CD4-positive, alpha-beta T cell treated with Interleukin-15 for 1 hour (primary cell): ENCODE results near the gene DIDO1.

Experiments used
- DNase-seq: peaks from one replicate; pipeline ENCODE4 v3.0.0-alpha.2; 2020

Gene DIDO1

GRCh38 chr20:62846166-62846890 lies 80.0 kb downstream of the DIDO1 start:
- no peak for DNase-seq

DNA sequence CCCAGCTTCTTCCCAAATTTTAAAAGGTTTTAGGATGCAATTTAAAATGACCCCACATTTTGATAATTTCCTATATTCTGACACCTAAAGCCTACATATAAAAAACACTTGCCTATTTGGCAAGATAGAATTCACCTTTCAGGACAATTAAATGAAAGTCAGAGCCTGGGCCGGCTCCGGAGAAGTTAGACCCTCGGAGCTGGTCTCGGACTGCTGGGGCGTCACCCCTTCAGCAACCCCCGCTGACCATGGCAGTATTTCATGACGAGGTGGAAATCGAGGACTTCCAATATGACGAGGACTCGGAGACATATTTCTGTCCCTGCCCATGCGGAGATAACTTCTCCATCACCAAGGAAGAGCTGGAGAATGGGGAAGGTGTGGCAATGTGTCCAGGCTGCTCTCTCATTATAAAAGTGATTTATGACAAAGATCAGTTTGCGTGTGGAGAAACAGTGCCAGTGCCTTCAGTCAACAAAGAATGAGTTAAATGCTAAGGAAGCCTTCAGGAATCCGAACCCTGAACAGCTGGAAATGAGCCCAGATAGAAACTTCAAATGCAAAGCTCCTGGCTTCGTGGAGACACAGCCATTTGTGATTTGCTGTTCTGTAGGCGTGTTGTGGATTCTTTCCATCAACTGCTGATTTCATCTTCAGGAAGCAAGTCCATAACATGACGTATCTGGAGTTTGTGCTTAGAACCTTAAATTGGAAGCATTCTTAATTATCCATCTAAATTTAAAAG lies 80.7 kb downstream of the DIDO1 start:
- DNase-seq = no peak

GRCh38 chr20:62844182-62844581 lies 82.1 kb downstream of the DIDO1 start:
- no peak for DNase-seq

DNA sequence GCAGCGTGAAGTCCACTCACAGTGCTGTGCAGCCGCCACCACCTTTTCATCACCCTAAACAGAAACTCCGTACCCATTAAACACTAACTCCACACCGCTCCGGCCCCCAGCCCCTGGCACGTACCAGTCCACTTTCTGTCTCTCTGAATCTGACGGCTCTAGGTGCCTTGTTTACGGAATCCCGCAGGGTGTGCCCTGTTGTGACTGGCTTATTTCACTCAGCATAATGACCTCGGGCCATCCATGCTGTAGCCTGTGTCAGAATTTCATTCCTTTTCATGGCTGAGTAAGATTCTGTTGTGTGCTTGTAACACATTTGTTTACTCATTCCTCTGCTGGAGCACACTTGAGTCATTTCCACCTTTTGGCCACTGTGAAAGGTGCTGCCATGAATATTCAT lies 82.6 kb downstream of the DIDO1 start:
- no peak for DNase-seq

DNA sequence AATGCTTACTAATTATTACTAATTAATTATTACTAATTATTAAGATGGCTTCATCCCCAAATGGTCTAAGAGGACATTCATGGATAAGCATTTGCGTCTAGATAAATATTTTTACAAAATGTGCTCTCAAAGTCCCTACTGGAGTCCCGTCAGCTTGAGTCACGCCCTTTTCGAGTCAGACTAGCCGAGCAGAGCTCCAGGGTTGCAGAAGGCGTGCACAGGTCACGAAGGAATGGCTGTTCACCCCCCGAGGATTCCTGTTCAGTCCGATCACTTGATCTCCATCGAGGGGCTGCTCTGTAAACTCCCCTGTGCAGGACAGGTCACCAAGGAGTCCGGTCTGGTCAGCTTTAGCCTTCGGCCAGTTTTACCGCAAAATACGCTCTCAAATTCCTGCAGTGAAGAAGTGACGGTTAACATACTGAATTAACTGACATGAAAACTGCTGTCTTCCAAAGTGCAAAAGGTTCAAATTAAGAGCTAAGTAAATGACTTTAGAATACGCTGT lies 84.5 kb downstream of the DIDO1 start:
- DNase-seq = no peak

GRCh38 chr20:62840244-62841197 lies 85.8 kb downstream of the DIDO1 start:
- DNase-seq = no peak

GRCh38 chr20:62839816-62840215 lies 86.5 kb downstream of the DIDO1 start:
- no peak for DNase-seq

DNA sequence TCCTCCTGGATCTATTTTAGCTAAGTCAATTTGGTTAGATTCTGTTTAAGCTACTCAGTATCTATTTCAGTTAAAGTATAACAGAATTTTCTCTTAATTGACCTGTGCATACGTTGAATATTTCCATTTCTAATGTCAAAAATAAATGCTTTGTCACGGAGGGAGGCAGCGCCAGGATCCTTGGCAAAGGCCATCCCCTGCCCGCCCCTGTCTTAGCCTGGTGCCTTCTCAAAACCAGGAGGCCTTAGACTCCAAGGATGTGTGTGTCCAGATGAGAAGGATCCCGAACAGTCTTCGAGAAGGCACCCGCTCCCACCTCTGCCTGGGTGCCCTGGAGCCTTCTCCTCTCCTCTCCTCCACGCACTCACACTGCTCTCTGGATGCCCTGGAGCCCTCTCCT lies 87.0 kb downstream of the DIDO1 start:
- no peak for DNase-seq

DNA sequence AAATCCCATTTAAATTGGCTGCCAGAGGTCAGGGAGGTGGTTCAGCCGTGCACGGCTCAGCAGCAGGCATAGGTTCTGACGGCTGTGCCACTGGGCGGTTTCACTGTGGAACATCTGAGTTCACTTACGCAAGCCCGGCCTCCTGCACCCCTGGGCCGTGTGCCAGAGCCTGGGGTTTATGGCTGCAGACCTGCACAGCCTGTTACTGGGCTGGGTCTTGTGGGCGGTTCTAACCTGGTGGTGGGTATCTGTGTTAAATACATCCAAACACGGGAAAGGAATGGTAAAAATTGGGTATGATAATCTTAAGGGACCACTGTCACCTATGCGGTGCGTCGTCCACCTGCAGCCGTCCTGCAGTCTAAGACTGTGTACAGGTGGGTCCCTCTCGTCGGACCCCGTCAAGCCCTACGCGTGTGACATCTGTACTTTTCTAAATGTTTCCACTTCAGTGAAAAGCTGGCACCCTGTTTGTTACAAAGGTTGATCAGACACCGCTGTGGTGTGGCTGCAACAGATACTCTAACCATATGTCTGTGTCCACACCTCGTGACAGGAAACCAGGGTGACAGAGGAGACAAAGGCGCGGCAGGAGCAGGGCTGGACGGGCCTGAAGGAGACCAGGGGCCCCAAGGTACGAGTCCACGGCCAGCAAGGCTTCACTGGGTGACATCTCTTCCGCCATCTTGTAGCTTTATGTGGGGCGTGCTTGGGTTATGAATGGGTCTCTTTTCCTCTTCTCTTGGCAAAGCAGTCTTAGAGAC lies 88.0 kb downstream of the DIDO1 start:
- DNase-seq = peak; percentile 45

GRCh38 chr20:62837790-62838127 lies 88.5 kb downstream of the DIDO1 start:
- DNase-seq = no peak

DNA sequence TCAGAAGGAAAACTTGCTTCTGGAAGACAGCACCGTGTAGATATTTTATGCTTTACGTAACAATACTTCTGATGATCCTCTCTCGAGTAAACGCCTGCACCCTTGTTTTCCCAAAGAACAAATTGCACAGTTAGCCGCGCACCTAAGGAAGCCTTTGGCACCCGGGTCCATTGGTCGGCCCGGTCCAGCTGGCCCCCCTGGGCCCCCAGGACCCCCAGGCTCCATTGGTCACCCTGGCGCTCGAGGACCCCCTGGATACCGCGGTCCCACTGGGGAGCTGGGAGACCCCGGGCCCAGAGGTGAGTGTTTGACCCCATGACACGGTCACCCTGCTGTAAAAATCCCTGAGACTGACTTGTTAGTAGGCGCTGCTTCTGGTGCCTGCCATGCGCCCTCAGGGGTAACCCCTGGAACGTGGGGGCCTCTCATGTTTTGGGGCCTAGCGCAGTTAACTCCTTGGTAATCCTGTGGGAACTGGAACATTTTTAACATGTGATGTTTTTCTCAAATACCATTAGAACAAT lies 89.3 kb downstream of the DIDO1 start:
- DNase-seq = no peak

DNA sequence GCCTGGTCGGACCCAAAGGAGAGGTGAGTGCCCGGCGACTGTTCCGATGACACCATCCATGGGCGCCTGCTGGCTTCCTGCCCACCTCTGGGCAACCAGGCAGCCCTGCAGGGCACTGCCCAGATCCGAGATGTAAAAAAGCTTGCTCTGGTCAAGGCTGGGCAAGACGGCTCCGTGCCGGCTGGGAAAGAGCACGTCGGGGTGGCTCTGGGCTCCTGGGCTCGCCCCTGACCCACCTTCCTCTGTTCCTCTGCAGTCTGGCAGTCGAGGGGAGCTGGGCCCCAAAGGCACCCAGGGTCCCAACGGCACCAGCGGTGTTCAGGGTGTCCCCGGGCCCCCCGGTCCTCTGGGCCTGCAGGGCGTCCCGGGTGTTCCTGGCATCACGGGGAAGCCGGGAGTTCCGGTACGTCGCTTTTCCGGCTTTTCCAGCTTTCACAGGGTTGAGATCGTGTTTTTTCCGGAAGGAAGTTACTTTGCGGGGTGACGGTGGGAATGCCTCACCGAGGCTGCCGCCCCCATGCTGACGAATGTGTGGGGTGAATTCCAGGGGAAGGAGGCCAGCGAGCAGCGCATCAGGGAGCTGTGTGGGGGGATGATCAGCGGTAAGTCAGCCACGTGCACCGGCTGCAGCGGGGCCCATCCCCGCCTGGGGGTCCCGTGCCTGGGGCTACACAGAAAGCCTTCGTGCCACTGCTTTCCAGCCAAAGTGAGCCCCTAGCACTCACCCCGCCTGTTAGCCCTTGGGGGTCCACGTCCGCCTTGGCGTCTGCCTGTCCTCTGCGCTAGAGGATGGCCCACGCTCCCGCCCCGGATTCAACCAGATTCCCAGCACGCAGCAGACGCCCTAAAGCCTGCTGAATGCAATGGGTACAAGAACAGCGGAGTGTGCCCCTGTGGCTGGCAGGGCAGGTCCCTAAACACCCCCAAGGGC lies 90.1 kb downstream of the DIDO1 start:
- DNase-seq = no peak

DNA sequence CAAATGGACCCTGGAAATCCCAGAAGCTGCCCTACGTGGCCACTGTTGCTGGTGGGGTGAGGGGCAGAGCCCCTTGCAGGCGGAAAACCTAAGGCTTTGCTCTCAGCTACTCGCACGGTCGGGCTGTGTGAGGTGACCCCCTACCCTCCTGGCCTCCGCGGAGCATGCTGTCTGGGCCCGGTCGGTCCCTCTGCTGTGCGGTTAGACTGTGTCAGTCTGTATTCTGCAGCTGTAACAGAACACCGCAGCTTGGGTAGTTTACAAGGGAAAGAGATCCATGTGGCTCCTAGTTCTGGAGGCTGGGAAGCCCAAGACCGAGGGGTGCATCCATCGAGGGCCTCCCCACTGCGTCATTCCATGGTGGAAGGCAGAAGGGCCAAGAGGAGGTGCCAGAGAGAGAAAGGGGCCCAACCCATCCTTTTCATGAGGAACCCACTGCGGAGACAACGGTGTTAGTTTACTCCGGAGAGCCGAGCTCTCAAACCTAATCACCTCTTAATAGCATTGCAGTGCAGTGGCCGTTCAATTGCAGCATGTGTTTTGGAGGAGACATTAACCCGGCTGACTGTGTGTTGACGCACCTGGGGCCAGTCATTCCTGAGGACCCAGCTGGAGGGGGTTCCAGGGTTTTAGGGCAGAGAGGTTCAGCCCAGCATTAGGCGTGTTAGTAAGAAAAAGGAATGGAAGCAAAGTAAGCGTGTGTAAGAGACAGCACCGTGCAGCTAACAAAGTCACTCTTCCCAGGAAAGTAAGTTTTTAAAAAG lies 91.2 kb downstream of the DIDO1 start:
- no peak for DNase-seq

GRCh38 chr20:62832951-62833391 lies 93.3 kb downstream of the DIDO1 start:
- no peak for DNase-seq

GRCh38 chr20:62832212-62832922 lies 93.9 kb downstream of the DIDO1 start:
- DNase-seq = peak; percentile 83

DNA sequence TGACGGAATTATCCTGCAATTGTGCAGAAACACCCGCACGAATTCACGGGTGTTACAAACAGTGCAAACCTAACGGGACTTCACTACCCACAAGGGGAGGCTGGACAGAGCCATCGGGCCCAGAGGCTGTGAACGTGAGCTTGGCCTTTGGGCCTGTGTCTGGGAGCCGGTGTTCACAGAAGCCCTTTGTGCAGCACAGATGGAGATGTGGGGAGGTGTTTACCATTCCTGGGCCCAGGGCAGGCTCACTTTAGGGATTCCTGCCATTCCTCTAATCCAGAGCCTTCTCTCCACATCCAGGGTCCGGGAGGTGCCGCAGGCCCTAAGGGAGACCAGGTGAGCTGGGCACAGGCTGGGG lies 94.5 kb downstream of the DIDO1 start:
- no peak for DNase-seq

GRCh38 chr20:62831361-62831788 lies 94.9 kb downstream of the DIDO1 start:
- DNase-seq = no peak

DNA sequence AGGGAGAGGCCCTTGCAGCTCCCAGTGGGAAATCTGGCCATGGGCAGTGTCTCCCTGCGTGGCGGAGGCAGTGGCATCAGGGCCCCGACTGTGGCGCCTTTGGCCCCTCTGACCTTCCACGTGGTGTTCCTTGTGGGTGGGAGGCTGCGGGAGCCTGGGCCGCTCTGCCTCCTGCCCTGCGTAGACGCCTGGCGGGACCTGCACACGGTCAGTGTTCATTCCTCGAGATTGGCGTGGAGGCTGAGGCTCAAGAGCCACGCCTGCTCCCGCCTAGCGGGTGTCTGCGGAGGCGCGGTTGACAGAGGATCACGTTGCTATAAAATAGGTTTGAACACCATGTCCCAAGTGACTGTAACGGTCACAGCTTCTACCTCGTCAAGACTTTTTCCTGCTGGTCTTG lies 95.5 kb downstream of the DIDO1 start:
- no peak for DNase-seq

GRCh38 chr20:62830251-62830650 lies 96.1 kb downstream of the DIDO1 start:
- no peak for DNase-seq
